Cerebellar cortex (tissue), 1 donor: Measurements from ENCODE around the gene COL4A6.
"Not testable (repeated sequence)": the region's sequence is repeated elsewhere in the genome, so short reads cannot be mapped to it uniquely, and the experiment has no call there.

Source experiments
- DNase-seq: peaks from one replicate; pipeline ENCODE4 v3.0.0-alpha.2; 2015; ENCODE audit warnings: low spot score

COL4A6 gene

DNA sequence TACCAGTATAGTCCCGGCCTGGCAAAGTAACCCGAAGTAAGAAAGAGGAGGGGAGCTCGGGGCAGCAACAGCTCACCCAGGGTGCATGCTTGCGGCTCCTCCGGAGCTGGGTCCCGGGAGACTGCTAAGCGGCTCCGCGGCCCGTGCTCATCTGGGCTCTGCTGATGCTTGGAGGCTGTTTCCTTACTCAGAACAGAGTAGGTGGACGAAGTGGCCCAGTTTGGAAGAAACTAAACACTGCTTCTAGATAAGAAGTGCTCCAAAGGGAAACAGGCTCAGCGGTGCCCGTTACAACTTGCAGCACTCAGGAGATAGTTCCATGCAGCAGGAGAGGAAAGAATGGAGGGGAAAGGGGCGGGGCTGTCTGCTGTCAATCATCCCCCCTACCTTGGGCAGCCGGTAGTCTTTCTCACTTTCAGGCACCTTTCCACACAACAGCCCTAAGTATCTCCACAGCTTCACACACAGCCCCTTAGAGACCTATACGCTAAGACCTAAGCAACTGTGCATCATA, at the start of gene COL4A6:
COL4A6 (minus strand) TSS at position 313 of the 514 bp plus-strand sequence; CDS start at position 87, 226 bp downstream.
- DNase-seq, result no peak

DNA sequence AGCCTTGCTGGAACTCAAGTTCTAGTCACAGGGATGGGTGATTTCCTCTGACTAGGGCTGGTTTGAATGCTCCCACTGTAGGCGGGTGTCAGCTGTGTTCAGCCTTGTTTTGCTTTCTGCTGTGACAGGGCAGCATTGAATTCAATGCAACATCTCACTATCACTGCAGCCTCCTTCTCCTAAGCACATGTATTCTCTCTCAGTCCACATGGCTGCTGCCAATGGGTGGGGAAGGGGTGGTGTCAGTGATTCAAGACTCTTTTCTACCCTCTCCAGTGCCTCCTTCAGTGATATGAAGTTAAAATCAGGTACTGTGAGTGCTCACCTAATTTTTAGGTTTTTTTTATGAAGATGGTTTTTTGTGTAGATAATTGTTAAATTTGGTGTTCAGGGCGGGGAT, 47.7 kb upstream of the COL4A6 start:
- DNase-seq, result no peak

- DNase-seq, result no peak
Observed at GRCh38 chrX:108484251-108484650, 46.0 kb upstream of the COL4A6 start.

GRCh38 chrX:108481528-108481927, 43.3 kb upstream of the COL4A6 start:
- not testable (repeated sequence) for DNase-seq

GRCh38 chrX:108473979-108474378, 35.8 kb upstream of the COL4A6 start:
- no peak for DNase-seq

- no peak for DNase-seq
Observed at GRCh38 chrX:108468486-108468885, 30.3 kb upstream of the COL4A6 start.

DNA sequence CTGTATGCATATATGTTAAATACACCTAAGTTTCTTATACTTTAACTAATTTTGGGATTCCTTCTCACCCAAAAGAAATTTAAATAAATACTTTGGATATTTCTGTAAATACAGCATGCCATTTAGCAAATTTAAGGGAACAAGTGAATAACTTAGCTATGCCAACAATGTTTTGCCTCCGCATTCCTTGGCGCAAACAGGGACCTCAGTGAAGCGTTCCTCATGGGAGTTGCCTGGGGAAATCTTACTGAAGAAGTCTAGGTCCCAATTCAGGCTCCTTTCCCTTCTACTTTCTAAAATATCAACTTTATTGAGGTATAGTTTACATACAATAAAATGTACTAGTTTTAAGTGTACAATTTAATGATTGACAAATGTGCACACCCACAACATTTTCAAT, 26.4 kb upstream of the COL4A6 start:
- DNase-seq, result no peak

DNA sequence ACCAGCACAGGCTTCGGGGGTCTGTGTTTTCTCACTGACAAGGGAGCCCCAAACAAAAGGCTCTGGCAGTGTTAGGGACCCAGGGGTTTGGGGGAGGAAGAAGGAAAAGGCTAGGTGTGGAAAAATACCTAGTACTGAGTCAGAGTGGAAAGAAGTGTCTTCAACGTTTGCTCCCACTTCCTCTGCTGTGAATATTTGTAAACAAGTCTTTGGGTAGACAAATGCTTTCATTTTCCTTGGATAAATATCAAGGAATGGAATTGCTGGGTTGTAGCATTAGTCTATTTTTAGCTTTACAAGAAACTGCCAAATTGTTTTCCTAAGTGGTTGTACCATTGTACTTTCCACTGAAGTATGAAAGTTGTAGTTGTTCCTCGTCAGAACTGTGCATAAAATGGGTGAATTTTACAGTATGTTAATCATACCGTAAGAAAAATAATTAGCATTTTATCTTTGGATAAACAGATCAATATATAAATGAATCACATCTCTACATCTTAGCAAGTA, 18.8 kb upstream of the COL4A6 start:
- no peak for DNase-seq

DNA sequence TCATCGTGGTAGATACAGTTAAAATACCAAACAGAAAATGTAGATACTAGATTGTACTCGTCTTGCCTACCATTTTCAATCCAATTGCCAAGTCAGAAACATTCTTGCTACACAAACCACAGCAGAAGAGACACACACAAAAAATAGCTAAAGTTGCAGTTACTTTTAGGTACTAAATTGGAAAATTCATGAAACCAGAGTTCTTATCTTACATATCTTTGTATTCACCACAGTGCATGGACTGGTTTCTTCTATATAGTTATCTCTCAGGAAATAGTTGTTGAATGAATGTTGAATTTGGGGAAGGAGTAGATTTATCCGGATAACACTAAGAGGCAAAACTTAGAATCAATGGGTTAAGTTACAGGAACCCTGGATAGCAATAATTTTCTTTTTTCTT, 15.6 kb upstream of the COL4A6 start:
- no peak for DNase-seq

GRCh38 chrX:108447303-108447702, 9.1 kb upstream of the COL4A6 start:
- DNase-seq, result no peak

DNA sequence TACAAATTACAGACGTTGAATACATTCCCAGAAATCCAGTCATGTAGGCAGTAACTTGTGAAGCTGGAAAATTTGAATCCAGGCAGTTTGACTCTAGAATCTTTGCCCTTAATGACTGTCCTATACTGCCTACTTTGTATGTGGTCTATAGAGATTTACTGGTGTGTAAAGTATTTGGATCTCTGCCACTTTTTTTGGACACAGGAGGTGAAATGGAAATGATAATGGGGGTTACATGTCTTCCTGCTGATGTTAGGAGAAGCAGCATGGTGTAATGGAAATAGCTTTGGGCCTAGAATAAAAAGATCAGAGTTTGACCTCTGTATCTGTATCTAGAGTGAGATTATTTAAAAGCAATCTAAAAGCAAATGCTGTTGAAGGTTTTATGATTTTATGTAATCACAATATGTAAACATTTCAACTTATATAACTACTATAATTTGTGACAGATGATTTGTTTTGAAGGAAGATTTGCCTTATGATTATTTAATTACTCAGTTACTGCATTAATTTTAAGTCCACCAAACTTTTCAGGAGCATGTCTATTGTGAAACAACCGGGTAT, 4.8 kb upstream of the COL4A6 start:
- DNase-seq, result no peak

DNA sequence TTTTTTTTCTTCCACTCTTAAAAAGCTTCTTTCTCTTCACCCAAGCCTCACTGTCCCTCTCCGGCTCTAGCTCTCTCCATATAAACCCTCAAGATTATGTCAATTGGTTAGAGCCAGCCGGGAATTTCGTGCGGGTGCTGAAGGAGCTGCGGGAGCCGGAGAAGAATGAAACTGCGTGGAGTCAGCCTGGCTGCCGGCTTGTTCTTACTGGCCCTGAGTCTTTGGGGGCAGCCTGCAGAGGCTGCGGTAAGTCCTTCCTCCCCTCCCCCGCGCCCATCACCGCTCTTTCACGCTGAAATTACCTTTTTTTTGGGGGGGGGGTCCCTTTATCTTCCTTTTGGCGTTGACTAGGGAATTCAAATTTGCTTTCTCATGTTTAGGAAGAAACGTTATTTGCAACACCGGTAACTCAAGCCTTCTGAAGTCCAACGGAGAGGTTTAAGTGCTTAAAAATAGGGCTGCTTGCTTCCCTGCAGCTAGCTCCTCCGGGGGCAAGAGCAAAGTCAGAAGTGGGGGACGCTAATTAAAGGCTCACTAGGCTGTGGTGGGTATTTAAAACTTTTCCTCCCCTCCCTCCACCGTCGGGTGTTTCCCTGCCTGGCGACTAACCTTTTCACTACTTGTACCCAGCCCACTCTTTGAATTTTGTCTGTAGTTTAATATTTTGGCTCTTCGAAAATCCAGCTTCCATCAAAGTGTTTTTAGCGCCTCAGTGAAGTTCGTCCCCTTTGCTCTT, 1.9 kb upstream of the COL4A6 start:
- DNase-seq, result no peak

DNA sequence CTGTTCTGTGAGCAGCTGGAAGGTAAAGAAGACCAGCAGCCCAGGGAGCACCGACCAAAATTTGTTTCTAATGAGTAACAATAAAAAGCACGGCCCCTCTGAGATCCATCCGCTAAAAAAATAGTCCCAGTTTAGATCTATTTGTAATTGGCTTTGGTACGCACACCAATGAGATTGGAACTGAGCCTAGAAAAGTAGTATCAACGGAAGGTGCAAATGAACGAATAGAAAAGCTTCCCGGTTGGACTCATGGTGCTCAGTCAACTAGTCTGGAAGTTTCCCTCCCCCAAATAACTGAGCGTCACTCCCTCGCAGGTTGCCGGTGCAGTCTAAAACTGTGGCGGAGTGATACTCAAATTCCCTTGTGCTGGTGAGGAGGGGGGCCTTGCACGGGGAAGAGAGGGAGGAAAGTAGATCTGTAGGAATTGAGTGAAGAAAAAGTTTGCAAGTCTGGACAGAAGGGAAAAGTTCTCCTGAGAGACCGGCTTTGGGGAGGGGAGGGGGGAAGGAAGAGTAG, 1.3 kb upstream of the COL4A6 start, which contains the start of gene COL4A5:
COL4A5 (plus strand) TSS at position 413 of the 517 bp plus-strand sequence. CDS start 288 bp downstream, outside the sequence.
- DNase-seq, result no peak

DNA sequence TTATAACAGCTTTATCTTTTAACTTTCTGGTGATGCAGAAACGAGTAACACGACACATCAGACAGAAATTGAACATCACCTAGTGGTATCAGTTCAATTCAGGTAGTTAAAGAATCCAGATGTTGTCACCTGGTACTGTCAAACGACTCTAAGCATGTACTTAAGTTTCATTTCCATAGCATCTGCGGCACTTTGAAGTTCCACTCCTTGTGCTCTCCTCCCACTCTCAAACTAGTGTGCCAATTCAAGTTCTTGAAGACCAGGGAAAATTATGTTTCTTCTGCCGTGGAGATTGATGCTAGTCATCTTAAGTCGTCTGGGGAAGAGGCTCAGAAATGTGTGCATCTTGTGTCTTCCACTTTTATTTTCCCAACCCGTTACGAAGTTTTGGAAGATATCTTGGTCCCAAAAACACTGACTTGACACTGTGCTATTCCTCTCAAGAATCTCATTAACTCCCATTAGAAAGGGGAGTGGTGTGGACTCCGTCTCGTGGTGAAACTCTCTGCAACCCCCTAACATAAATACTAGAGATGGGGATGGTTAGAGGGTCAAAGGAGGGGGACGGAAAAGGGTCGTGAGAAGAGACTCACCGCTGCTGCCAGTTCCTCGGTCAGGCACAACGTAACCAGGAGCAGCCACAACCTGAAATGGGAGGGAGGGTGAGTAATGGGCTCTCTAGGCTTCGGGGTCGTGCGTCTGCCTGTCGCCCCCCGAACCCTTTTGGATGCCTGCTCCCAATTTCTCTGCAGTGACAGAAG, 693 bp downstream of the COL4A6 start:
- DNase-seq, result no peak

DNA sequence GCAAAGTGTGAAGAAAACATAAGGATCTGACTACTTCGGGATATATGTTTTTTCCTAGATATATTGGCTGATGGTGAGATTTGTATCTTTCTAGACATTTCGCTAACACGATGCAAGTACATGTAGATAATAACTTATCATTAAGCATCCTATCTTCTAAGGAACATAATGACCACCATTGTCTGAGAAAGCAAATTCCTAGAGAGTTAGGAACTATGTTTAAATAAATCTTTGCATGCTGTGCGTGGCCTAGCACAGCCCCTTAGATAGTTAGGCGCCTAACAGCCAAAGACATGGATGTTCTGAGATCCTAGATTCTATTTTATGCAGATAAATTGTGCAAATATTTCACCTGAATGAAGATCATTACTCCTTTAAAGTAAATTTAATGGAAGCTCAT, 3.0 kb downstream of the COL4A6 start:
- DNase-seq, result no peak

GRCh38 chrX:108426262-108426661, 12.0 kb downstream of the COL4A6 start:
- no peak for DNase-seq

DNA sequence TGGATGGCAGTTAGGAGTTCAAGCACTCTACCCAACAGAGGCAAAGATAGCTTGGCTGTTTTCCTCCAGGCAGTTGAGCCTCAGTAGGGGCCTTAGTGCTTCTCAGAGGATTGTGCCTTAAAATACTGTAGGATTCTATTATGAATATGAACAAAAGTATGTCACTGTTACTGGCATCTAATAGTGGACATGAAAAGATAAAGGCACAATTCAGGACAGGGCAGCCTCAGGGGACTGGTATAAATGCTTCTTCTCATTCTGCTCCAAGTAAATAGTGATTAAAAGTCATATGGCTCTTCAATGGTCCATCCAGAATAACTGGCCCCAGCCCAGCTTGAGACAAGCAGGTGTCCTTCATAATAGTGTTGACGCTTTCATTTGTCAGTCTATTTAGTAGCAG, 17.7 kb downstream of the COL4A6 start:
- no peak for DNase-seq

DNA sequence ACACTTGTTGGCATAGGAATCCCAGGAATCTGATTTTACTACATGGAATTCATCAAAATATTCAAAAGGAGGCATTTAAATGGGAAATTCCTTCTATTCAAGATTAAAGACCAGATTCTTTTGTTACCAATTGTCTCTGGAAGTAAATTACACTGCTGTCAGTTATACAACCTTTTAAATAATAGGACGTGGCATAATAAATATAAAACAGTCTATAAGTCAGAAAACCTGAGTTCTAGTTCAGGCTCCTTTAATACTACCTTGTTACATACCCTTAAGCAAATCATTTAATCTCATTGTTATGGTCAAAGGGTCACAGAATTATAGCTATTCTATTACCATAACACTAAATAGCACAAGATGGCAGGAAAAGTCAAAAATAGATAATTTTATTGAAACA, 18.8 kb downstream of the COL4A6 start:
- no peak for DNase-seq

GRCh38 chrX:108417257-108417656, 21.0 kb downstream of the COL4A6 start:
- no peak for DNase-seq

- DNase-seq, result no peak
Observed at GRCh38 chrX:108415891-108416290, 22.3 kb downstream of the COL4A6 start.

GRCh38 chrX:108415146-108415545, 23.1 kb downstream of the COL4A6 start:
- no peak for DNase-seq

- DNase-seq, result no peak
Observed at GRCh38 chrX:108412783-108413182, 25.4 kb downstream of the COL4A6 start.
